Fibroblast of lung (primary cell): ENCODE data around the gene ACSF2. TPM values are rescaled to one million over a fixed set of nuclear protein-coding genes. Genes with fewer than 3 reads are reported as not detected.

Experiments
- DNase-seq, 2 donors: peaks; one replicate each; pipeline versions ENCODE4 v3.0.0 to v3.0.0-alpha.2; 2010; ENCODE audit warnings: low read depth in 2 of 2
- H2AFZ ChIP-seq: 2 replicates; pipeline ENCODE4 v1.5.1; 2012; ENCODE audit warnings: low read length, control low read depth, inconsistent platforms
- H3K27ac ChIP-seq: 2 replicates; pipeline ENCODE4 v1.5.1; 2011; ENCODE audit warnings: low read length, control low read depth; ENCODE audit not compliant: insufficient read depth
- H3K27me3 ChIP-seq: 2 replicates; pipeline ENCODE4 v1.5.1; 2011; ENCODE audit warnings: mild to moderate bottlenecking, low read length; ENCODE audit not compliant: control insufficient read depth, insufficient read depth
- H3K36me3 ChIP-seq: 2 replicates; pipeline ENCODE4 v1.5.1; 2011; ENCODE audit warnings: low read length; ENCODE audit not compliant: control insufficient read depth, insufficient read depth
- H3K4me1 ChIP-seq: 2 replicates; pipeline ENCODE4 v1.5.1; 2011; ENCODE audit warnings: low read length; ENCODE audit not compliant: control insufficient read depth, insufficient read depth; ENCODE audit errors: extremely low read depth
- H3K4me2 ChIP-seq: 2 replicates; pipeline ENCODE4 v1.5.1; 2011; ENCODE audit warnings: low read length, control low read depth; ENCODE audit not compliant: insufficient read depth; ENCODE audit errors: extremely low read depth
- H3K4me3 ChIP-seq, 4 experiments: fragments of 200-600 bp in 1 of 4; sonication (generic) in 1 of 4; replicated peaks in 1 of 4; 2 replicates each; pipeline ENCODE4 v1.5.1; 2011 to 2016; ENCODE audit warnings: low read length in 4 of 4, low read depth in 3 of 4, mild to moderate bottlenecking in 3 of 4, control low read depth in 2 of 4, inconsistent platforms in 1 of 4, mixed read lengths in 1 of 4; ENCODE audit not compliant: insufficient read depth in 1 of 4; ENCODE audit errors: control extremely low read depth in 1 of 4
- H3K79me2 ChIP-seq: 2 replicates; pipeline ENCODE4 v1.5.1; 2012; ENCODE audit warnings: mild to moderate bottlenecking, low read length, inconsistent platforms; ENCODE audit not compliant: control insufficient read depth, insufficient read depth
- H3K9ac ChIP-seq: 2 replicates; pipeline ENCODE4 v1.5.1; 2011; ENCODE audit warnings: mild to moderate bottlenecking, low read length, control low read depth; ENCODE audit not compliant: insufficient read depth
- H3K9me3 ChIP-seq: 2 replicates; pipeline ENCODE4 v1.5.1; 2012; ENCODE audit warnings: low read depth, low read length; ENCODE audit not compliant: control insufficient read depth, insufficient read depth
- H4K20me1 ChIP-seq: 2 replicates; pipeline ENCODE4 v1.5.1; 2011; ENCODE audit warnings: low read length; ENCODE audit not compliant: control insufficient read depth, insufficient read depth; ENCODE audit errors: extremely low read depth
- EZH2 ChIP-seq: IDR thresholded peaks from 2 replicates; pipeline ENCODE4 v1.5.1; 2012; ENCODE audit warnings: low read length, control low read depth, mild to moderate bottlenecking; ENCODE audit errors: missing control alignments
- polyA minus RNA-seq: library from RNA; depleted of rRNA, polyadenylated mRNA; stranded (reverse); fragments of >200 nt; gene quantifications from 2 replicates; pipeline ENCODE4 v1.2.3, GENCODE V29; 2011; ENCODE audit warnings: low replicate concordance
- polyA plus RNA-seq, 2 donors: library from polyadenylated mRNA; depleted of rRNA in 1 of 2; stranded (reverse) in 1 of 2; unstranded in 1 of 2; fragments of >200 nt; gene quantifications; 2 replicates each; pipeline ENCODE4 v1.2.1, GENCODE V29; 2011 to 2012; ENCODE audit warnings: missing spikeins in 1 of 2
- total RNA-seq: library from RNA; depleted of rRNA; stranded (reverse); fragments of >200 nt; gene quantifications from 2 replicates; pipeline ENCODE4 v1.2.1, GENCODE V29; 2014
- TF ChIP-seq, protein P1 (sequence below), 2 donors: IDR thresholded peaks in 1 of 2; conservative IDR thresholded peaks in 1 of 2; 1 replicate in 1 of 2; 2 replicates in 1 of 2; pipeline ENCODE4 v1.5.1; 2011 to 2012; ENCODE audit warnings: low read length in 2 of 2, control low read depth in 1 of 2, inconsistent platforms in 1 of 2, low read depth in 1 of 2, mild to moderate bottlenecking in 1 of 2

ACSF2 gene, protein sequence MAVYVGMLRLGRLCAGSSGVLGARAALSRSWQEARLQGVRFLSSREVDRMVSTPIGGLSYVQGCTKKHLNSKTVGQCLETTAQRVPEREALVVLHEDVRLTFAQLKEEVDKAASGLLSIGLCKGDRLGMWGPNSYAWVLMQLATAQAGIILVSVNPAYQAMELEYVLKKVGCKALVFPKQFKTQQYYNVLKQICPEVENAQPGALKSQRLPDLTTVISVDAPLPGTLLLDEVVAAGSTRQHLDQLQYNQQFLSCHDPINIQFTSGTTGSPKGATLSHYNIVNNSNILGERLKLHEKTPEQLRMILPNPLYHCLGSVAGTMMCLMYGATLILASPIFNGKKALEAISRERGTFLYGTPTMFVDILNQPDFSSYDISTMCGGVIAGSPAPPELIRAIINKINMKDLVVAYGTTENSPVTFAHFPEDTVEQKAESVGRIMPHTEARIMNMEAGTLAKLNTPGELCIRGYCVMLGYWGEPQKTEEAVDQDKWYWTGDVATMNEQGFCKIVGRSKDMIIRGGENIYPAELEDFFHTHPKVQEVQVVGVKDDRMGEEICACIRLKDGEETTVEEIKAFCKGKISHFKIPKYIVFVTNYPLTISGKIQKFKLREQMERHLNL
- total RNA-seq (21.1 and 23.6 TPM in 2 replicates), polyA plus RNA-seq (12.9 and 16.5 TPM in 2 replicates), polyA minus RNA-seq (37.8 and 74.1 TPM in 2 replicates)
- polyA plus RNA-seq (2012) = 13.3 and 16.9 TPM in 2 replicates

DNA sequence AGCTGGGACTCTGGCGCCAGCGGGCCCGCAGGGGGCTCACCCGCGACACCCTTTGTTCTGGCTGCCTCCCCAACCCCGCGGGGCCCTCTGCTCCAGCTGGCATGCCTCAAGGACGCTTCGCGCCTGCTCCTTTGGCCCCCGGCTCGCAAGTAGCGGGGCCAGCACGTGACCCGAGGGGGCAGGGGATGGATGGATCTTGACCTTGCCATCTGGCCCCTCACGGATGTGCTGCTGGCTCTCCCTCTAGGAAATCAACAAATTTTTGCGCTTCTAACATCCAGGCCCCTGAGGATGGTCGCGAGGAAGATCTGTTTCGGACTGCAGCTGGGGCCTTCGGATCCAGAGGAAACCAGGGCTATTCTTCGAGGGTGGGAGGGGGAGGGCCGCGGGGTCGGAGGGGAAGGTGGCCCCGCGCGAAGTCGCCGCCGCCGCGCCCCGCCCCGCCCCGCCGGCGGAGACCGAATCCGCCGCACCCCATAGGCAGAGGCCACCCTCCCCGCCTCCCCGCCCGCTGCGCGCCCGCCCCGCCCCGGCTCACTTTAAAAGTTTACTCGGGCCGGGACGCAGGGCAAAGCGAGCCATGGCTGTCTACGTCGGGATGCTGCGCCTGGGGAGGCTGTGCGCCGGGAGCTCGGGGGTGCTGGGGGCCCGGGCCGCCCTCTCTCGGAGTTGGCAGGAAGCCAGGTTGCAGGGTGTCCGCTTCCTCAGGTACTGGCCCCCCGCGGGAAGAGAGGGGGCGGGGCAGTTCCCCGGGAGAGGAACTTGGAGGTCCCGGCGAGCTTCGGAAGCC is at the start of gene ACSF2:
TSS of gene ACSF2 (plus strand) at position 537 of the 790 bp plus-strand sequence. CDS start at position 581, 44 bp downstream.
- Histone ChIP-seq H4K20me1 (no peaks in the 10 kb centered on the region), H3K27ac (peak within 1 kb of the TSS; percentile 58)
- peak; percentile 49 to 71 for DNase-seq

DNA sequence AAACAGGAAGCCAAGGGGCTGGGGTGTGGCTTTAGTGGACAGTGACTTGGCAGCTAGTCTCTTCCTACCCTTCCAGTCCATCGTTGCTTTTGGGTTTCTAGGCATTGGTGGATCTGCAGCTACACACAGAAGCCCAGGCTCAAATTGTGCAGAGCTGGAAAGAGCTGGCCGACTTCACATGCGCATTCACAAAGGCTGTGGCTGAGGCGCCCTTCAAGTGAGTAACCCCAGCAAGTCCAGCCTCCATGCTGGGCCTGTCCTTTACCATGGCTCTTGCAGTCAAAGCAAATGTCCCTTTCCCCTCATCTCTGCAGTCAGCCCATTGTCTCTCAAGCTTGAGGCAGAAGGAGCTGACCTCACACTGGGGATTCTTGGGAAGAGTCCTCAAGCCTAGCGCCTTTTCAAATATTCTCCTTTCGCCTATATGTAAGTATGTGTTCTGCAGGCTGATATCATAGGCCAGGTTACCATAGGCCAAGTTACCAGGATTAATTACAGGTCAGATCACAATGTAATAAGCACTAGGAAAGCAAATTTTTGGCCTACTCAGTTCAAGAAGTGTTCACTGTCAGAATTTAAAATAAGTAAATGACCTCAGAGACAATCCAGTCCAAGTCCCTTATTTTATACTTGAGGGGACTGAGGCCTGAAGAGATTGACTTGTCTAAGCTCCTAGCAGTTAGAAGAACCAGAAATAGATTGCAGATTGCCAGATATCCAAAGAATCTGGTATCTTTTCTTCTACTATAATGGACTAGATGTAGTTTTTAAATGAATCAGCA is 46.5 kb upstream of the ACSF2 start:
- Histone ChIP-seq H3K79me2 (no peaks in the 10 kb centered on the region), H2AFZ (no peak overlapping the region), H3K27ac (no peak overlapping the region), H3K27me3 (no peaks in the 10 kb centered on the region), H3K4me1 (no peaks in the 10 kb centered on the region), H3K9ac (no peak overlapping the region), H3K4me2 (no peak overlapping the region), H3K4me3 (no peak overlapping the region), H3K9me3 (no peaks in the 10 kb centered on the region), H3K36me3 (peaks cover 21% of the 10 kb centered on the region), H4K20me1 (no peaks in the 10 kb centered on the region)
- no peak for DNase-seq
- TF ChIP-seq, protein P1, sequence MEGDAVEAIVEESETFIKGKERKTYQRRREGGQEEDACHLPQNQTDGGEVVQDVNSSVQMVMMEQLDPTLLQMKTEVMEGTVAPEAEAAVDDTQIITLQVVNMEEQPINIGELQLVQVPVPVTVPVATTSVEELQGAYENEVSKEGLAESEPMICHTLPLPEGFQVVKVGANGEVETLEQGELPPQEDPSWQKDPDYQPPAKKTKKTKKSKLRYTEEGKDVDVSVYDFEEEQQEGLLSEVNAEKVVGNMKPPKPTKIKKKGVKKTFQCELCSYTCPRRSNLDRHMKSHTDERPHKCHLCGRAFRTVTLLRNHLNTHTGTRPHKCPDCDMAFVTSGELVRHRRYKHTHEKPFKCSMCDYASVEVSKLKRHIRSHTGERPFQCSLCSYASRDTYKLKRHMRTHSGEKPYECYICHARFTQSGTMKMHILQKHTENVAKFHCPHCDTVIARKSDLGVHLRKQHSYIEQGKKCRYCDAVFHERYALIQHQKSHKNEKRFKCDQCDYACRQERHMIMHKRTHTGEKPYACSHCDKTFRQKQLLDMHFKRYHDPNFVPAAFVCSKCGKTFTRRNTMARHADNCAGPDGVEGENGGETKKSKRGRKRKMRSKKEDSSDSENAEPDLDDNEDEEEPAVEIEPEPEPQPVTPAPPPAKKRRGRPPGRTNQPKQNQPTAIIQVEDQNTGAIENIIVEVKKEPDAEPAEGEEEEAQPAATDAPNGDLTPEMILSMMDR (conservative IDR thresholded peaks at IDR 0.05 in 1 of 2, IDR thresholded peaks at IDR 0.05 in 1 of 2; ENCODE audit: low read depth in 1 of 2, low read length in 2 of 2) = no peak
- no peak for TF ChIP-seq EZH2

More for the DNA sequence above, at the start of gene ACSF2:
- no peak for TF ChIP-seq EZH2
- TF ChIP-seq, protein P1 (conservative IDR thresholded peaks at IDR 0.05 in 1 of 2, IDR thresholded peaks at IDR 0.05 in 1 of 2; ENCODE audit: low read depth in 1 of 2, low read length in 2 of 2) = no peak
- H3K4me3 ChIP-seq = peak within 1 kb of the TSS; percentile 62 to 80 (median 68)
- no peaks in the 10 kb centered on the region for H3K79me2 ChIP-seq
- H3K4me1 ChIP-seq = peaks cover 12% of the 10 kb centered on the region
- no peaks in the 10 kb centered on the region for H3K9me3 ChIP-seq
- peak within 1 kb of the TSS; percentile 86 for H2AFZ ChIP-seq
- no peaks in the 10 kb centered on the region for H3K27me3 ChIP-seq
- H3K36me3 ChIP-seq = no peaks in the 10 kb centered on the region
- H3K9ac ChIP-seq = peak within 1 kb of the TSS; percentile 48
- H3K4me2 ChIP-seq = peak within 1 kb of the TSS; percentile 89
